Cerebellar cortex (tissue), 1 donor: ENCODE results near the gene MYL3.

ENCODE experiments used
- DNase-seq: peaks from one replicate; pipeline ENCODE4 v3.0.0-alpha.2; 2015; ENCODE audit warnings: low spot score

Gene MYL3

DNA sequence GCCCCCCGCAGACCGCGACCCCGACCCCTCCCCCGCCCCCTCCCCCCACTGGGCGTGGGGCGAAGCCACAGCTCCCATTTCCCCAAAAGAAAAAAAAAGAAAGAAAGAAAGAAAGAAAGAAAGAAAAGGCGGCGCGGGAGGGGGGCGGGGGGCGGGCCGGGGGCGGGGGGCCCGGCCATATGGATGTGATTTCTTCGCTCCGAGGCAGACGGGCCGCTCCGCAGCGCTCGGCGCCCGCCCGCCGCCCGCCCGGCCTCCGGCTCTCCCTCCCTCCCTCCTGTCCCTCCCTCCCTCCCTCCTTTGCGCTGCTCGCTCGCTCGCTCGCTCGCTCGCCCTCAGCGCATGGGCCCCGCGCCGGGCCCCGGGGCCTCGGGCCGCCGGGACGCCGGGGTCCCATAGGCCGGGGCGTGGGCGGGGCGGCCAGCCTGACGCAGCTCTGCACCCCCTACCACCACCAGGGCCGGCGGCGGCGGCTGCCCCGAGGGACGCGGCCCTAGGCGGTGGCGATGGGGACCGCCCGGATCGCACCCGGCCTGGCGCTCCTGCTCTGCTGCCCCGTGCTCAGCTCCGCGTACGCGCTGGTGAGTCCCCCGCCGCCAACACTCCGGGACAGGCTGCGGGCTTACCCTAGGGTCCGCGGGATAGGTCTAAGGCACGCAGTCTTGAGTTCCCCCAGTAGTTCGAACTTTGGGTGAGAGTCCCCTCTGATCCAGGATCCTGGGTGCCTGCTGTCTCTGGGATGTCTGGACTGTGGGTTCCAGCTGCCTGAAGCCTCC lies 20.0 kb upstream of the MYL3 start:
- no peak for DNase-seq

- peak; percentile 22 for DNase-seq
Measured at GRCh38 chr3:46882377-46883053, 19.3 kb upstream of the MYL3 start.

DNA sequence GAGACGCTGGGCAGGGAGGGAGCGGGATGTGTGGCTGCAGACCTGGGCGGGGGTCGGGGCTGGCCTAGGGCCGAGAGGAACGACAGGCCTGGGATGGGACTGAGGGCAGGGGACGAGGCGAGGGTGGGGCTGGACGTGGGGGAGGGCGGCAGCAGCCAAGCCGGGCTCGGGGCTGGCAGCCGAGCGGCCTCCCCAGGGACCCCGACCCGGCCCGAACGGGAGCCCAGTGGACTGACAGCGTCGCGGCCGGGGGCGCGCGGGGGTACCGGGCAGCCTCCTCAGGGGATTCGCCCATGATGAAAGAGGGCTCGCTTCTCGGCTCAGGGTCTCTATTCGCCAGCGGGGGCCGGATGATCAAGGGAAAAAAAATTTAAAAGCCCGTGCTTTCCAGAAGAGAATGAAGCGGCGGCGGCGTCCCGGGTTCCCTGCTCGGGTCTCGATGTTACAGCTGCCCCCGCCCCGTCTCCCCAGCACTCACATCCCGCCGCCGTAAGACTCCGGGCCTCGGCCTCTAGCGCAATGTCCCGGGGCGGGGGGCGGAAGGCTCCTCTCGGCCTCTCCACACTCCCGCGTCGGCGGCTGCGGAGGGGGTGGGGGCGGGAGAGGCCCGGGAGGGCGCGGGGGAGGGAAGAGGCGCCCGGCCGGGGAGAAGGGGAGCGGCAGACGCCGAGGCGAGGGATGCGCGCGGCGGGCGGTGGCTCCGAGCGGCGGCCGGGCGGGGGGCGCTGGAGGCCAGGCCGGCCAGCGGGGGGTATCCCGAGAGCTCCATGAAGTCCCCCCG lies 18.5 kb upstream of the MYL3 start:
- DNase-seq, result no peak

DNA sequence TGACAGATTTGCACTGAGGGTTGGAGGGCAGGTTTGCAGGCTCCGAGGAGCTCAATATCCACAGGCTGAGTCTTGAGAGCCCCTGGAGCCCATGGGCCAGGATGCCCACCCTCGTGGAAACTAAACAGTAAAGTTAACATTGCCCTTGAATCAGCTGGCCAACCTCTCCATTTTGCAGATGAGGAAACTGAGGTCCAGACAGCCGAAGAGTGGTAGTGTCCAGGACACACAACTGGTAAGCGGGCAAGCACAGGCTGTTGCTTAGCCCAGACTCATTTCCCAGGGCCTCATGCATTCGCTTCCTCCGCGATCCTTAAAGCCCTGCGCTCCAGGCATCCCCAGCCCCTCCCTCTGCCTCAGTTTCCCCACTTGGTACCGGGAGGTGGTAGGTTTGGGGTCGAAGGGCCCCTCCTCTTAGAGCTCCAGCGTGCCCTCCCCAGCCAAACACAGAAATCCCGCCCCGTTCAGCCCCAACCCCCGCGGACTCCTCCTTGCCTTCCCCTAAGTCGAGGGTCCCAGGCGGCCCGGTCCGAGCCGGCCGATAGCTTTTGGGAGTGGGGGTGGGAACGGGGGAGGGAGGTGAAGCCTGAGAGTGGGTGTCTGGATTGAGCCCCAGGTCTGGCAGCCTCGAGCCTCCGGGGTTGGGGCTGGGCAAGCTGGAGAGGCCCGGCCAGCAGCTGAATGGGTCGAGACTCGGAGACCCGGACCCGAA lies 17.8 kb upstream of the MYL3 start:
- no peak for DNase-seq

DNA sequence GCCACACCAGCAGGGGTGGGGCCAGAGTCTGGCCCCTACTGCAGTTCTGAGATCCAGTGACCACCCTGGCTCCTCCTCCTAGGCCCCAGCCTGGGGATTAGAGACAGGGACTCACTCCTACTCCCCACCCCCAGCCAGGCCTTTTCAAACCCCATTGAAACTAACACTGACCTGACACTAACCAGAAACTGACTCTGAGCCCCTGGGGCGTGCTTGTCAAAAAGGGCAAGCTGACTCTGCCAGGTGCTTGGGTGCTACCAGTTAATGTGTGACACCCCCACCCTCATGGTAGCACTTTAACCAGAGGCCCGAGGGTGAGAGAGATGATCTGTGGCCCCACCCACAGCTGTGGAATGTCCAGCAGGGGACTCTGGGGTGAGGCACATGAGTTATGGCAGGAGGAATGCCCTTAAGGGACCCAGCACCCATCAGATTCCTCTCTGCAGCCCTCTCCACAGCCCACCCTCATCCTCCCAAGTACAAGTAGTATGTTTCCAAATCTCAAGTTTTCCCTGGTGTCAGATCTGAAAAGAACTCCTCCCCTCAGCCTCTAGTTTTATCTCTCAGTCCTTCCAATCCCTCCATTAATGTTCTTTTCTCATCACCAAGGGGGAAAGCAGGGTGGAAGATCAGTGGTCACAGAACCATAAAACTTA lies 15.7 kb upstream of the MYL3 start:
- DNase-seq, result no peak

DNA sequence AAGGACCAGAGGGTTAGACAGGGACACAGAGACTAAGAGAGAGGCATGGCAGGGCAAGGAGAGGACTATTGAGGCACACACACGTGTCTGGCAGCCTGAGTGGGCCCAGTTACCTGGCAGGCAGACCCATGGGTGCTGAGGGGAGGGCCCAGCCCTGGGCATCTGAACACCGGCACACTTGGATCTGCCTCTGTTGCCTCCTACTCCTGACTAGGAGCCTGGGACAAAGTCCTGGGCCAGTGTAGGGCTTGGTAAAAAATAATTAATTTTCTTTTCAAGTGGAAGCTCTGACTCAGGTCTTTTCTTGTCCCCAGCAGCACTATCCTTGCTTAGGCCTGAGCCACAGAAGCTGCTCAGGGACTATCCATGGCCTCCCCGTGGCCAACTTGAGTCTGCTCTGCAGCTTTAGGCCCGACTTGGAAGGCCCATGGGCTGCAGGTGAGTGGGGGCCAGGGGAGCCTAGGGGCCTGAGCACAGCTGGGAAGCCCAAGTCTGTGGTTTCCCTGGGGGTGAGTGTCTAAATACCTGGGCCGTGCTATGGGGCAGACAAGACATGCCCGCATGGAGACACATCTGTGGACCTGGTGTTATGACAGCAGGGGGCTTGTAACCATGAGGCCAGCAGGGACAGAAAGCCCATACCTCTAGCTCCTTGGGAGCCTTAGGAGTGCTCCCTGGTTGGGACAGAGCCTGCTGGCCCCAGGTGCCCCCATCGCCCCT lies 14.3 kb upstream of the MYL3 start, which contains the start of gene PTH1R:
PTH1R (plus strand) TSS at position 316 of the 720 bp plus-strand sequence. CDS start 5,839 bp downstream, outside the sequence.
- no peak for DNase-seq

- no peak for DNase-seq
Measured at GRCh38 chr3:46876313-46877300, 13.4 kb upstream of the MYL3 start.

DNA sequence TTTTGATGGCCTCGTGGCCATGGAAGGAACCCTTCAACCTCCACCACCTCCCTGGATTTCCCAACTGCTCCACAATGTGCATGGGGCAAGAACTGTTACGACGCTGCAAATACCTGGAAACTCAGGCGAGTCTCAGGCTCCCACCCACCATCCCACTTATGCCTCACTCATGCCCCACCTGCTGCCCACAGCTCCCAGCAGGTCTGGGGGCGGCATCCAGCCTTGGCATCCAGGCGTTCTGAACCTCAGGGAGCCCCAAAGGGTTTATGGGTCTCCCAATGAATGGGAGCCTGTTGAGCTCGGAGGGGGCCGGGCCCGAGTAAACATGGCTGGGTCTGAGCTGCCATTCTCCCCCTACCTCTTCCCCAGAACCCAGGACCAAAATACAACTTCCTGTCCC lies 12.3 kb upstream of the MYL3 start:
- DNase-seq, result no peak

- no peak for DNase-seq
Measured at GRCh38 chr3:46874430-46874829, 11.2 kb upstream of the MYL3 start.

GRCh38 chr3:46873521-46873920 lies 10.3 kb upstream of the MYL3 start:
- DNase-seq, result no peak

DNA sequence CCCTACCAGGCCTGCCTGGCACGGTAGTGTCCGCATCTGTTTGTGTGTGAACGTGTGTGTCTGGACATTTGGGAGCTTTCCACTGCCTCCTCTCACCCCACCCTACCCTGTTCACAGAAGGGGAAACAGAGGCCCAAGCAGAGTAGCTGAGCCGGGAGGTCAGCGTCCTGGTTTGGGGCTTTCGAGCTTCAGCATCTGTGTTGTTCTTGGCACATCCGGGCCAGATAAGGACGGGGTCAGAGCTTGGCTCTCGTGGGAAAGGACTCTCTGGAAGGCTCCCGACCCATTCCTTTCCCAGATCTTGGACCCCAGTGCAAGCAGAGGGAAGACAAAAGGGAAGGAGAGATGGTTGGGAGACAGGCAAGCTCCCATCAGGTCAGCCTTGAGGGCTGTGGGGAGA lies 8.0 kb upstream of the MYL3 start:
- no peak for DNase-seq

DNA sequence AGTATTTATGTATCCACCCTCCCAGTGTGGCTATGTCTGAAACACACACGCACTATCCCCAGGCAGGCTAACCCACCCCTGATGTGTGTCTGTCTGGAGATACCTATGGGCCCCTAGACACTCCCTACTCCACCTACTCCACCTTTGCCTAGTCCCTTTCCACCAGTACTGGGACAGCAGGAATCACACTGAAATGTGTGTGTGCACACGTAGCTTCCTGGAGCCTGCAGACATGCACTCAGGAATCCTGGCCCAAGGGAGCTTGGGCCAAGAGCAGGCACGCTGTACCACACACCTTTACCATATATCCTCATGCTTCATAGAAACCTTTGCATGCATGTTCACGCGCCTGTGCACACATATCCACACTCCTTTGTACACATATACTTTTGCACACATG lies 7.4 kb upstream of the MYL3 start:
- DNase-seq, result no peak

GRCh38 chr3:46869440-46869839 lies 6.2 kb upstream of the MYL3 start:
- no peak for DNase-seq

DNA sequence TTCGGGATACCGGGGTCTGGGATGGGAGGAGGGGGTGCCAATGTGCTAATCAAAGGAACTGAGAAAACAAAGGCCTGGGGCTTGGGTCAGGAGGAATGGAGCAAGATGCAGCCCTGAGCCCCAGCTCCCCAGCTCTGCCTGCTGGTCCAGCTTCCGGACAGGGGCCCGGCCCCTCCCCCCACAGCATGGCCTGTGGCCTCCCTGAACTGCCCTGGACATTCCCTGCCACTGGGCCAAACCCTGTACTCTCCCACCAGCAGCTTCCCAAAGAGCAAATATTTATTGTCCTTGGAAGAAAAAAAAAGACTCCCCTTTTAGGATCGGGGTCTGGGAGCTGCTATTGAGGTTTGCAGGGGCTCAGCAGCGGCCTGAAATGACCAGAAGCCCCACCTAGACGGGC lies 5.7 kb upstream of the MYL3 start:
- DNase-seq, result no peak

DNA sequence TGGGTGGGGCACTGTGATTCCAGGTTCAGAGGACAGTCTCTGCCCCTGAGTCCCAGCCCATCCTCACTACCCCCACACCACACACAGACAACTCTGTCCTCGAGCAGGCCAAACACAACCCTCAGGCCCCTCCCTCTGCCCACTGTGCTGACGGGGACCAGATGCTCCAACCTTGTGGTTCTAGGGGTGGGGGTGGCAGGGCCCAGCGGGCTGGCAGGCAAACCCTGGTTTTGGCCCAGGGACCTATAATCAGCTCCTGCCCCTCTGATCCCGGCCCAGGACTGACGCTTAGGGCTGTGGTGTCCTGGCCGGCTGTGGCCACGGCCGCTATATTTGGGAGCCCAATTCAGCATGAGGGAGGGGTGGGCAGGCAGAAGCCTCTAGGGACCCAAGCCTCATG lies 5.0 kb upstream of the MYL3 start:
- no peak for DNase-seq

GRCh38 chr3:46867550-46867898 lies 4.3 kb upstream of the MYL3 start:
- DNase-seq, result peak; percentile 49

DNA sequence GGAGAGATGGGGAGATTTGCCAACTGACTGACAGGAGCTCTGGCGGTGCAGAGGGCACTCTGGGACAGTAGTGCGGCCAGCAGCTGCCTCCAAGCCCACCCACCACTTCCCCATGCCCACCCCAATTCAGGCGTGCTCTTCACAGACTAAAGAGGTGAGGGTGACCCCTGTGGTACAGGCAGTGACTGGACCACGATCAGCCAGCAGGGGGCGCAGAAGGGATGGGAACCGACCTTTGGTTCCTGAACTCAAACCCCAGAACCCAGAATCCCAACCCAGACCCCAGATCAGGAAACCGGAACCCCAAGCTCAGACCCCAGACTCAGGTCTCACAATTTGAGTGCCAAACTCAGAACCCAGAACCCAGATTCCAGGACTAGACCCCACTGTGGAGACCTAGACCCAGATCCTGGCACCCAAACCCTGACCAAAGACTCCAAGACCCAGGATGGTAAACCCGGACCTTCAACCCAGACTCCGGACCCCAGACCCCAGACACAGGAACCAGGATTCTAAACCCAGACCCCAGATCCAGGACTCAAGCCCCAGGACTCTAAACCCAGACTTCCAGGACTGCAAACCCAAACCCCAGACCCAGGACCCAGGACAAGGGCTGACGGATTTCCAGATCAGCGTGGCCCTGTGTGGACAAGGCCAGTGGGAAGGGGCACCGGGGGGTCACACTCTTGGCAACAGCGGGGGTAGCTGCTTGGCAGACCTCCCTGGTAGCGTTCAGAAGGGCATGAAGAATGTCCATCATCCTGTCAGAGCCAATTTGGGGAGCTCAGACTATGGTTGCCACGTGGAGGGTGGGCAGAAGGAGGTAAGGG lies 3.7 kb upstream of the MYL3 start:
- DNase-seq, result peak; percentile 65

GRCh38 chr3:46866032-46866595 lies 2.9 kb upstream of the MYL3 start:
- no peak for DNase-seq

- no peak for DNase-seq
Measured at GRCh38 chr3:46865546-46865945, 2.3 kb upstream of the MYL3 start.
